PC-9 (cell line): Measurements from ENCODE around the gene TMEM185B. TPM values are rescaled to one million over a fixed set of nuclear protein-coding genes. Genes with fewer than 3 reads are reported as not detected.
A peak's percentile ranks its signal among the peaks of the same experiment; 100 is the strongest.

Source experiments
- BruUV-seq: library from RNA; stranded (reverse); fragments of 400-500 nt; replicated peaks from 2 replicates; lab custom pipeline; 2021; lab: Mats Ljungman, UMichigan
- CTCF ChIA-PET: fragments of 300-600 bp; sonication (Branson Sonifier 250); formaldehyde crosslinking; loops from one replicate; lab custom pipeline; 2022; ENCODE audit warnings: antibody characterized with exemption; lab: Charles Lee
- POLR2A ChIA-PET: fragments of 300-600 bp; sonication (Branson Sonifier 250); formaldehyde crosslinking; loops from one replicate; lab custom pipeline; 2022; ENCODE audit warnings: antibody characterized with exemption; ENCODE audit not compliant: unreplicated experiment; lab: Charles Lee
- DNase-seq, 2 experiments: peaks; one replicate each; pipeline versions ENCODE4 v3.0.0 to v3.0.0-alpha.2; 2015 to 2022; ENCODE audit warnings: mixed read lengths in 1 of 2
- H2AFZ ChIP-seq: fragments of 200-600 bp; sonication (generic); 2 replicates; pipeline ENCODE4 v1.8.1; 2017; ENCODE audit warnings: antibody characterized with exemption
- H3F3A ChIP-seq: fragments of 200-600 bp; sonication (generic); 2 replicates; pipeline ENCODE4 v1.8.1; 2017; ENCODE audit warnings: antibody characterized with exemption, mild to moderate bottlenecking, low read depth; ENCODE audit not compliant: insufficient read depth
- H3K27ac ChIP-seq: fragments of 200-600 bp; sonication (generic); 2 replicates; pipeline ENCODE4 v1.6.1; 2016; ENCODE audit warnings: mixed run types
- H3K27me3 ChIP-seq: fragments of 200-600 bp; sonication (generic); 2 replicates; pipeline ENCODE4 v1.6.1; 2016; ENCODE audit warnings: low read depth, mixed run types; ENCODE audit not compliant: insufficient read depth
- H3K36me3 ChIP-seq: fragments of 200-600 bp; sonication (generic); 2 replicates; pipeline ENCODE4 v1.6.1; 2016; ENCODE audit warnings: low read depth, mixed run types
- H3K4me1 ChIP-seq: fragments of 200-600 bp; sonication (generic); replicated peaks from 2 replicates; pipeline ENCODE4 v1.6.1; 2016; ENCODE audit warnings: mixed run types; ENCODE audit not compliant: insufficient read depth
- H3K4me2 ChIP-seq: fragments of 200-600 bp; sonication (generic); 2 replicates; pipeline ENCODE4 v1.6.1; 2017; ENCODE audit warnings: mixed run types
- H3K4me3 ChIP-seq: fragments of 200-600 bp; sonication (generic); 2 replicates; pipeline ENCODE4 v1.6.1; 2016; ENCODE audit warnings: mixed run types
- H3K79me2 ChIP-seq: fragments of 200-600 bp; sonication (generic); 2 replicates; pipeline ENCODE4 v1.6.1; 2017; ENCODE audit warnings: low read depth, mixed run types
- H3K9me2 ChIP-seq: fragments of 200-600 bp; sonication (generic); 2 replicates; pipeline ENCODE4 v1.8.1; 2017; ENCODE audit warnings: mild to moderate bottlenecking; ENCODE audit not compliant: insufficient read depth
- H3K9me3 ChIP-seq: fragments of 200-600 bp; sonication (generic); 2 replicates; pipeline ENCODE4 v1.8.1; 2016; ENCODE audit warnings: low read depth; ENCODE audit not compliant: insufficient read depth
- H4K20me1 ChIP-seq: fragments of 200-600 bp; sonication (generic); 2 replicates; pipeline ENCODE4 v1.8.1; 2017; ENCODE audit not compliant: insufficient read depth
- EZH2 ChIP-seq: fragments of 200-600 bp; sonication (generic); IDR thresholded peaks from 2 replicates; pipeline ENCODE4 v1.8.0; 2017; ENCODE audit warnings: antibody characterized with exemption, low read depth
- intact Hi-C: fragments of 100-400 bp; cut with micrococcal nuclease; formaldehyde crosslinking; loops from one replicate; pipeline ENCODE4 v1.10.0; 2022; ENCODE audit not compliant: unreplicated experiment
- total RNA-seq: library from RNA; stranded (reverse); gene quantifications from 2 replicates; pipeline ENCODE4 v1.2.3, GENCODE V29; 2021
- TF ChIP-seq, protein P1 (sequence below): fragments of 200-600 bp; sonication (generic); conservative IDR thresholded peaks from 2 replicates; pipeline ENCODE4 v1.6.1; 2017; ENCODE audit warnings: mixed run types, antibody characterized with exemption, mild to moderate bottlenecking, moderate library complexity

TMEM185B gene
- total RNA-seq, 1 experiment from 2014 or later = 30.3 TPM

- no TSS peak for BruUV-seq
- H3K4me3 ChIP-seq = peak overlapping the region; percentile 53
- H3K79me2 ChIP-seq = peaks cover 10% of the 10 kb centered on the region; the same call in 1 of the 2 replicates
- POLR2A ChIA-PET = interaction anchor here (1.0 kb wide), 1 partner anchor 14 kb away, joined by 23 read pairs; the partner anchor contains the start of gene RALB
- TF ChIP-seq, protein P1, sequence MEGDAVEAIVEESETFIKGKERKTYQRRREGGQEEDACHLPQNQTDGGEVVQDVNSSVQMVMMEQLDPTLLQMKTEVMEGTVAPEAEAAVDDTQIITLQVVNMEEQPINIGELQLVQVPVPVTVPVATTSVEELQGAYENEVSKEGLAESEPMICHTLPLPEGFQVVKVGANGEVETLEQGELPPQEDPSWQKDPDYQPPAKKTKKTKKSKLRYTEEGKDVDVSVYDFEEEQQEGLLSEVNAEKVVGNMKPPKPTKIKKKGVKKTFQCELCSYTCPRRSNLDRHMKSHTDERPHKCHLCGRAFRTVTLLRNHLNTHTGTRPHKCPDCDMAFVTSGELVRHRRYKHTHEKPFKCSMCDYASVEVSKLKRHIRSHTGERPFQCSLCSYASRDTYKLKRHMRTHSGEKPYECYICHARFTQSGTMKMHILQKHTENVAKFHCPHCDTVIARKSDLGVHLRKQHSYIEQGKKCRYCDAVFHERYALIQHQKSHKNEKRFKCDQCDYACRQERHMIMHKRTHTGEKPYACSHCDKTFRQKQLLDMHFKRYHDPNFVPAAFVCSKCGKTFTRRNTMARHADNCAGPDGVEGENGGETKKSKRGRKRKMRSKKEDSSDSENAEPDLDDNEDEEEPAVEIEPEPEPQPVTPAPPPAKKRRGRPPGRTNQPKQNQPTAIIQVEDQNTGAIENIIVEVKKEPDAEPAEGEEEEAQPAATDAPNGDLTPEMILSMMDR = no peak
- no peak for TF ChIP-seq EZH2
- H3K36me3 ChIP-seq = no peaks in the 10 kb centered on the region
- intact Hi-C loops = loop anchor here (2.0 to 10.0 kb wide), 6 partner anchors 14 to 484 kb away; partner anchors contain the start of genes PTPN4, RALB and TMEM185B
- H2AFZ ChIP-seq = peak overlapping the region; percentile 58; the same call in 1 of the 2 replicates
- H4K20me1 ChIP-seq = no peaks in the 10 kb centered on the region
- H3K4me2 ChIP-seq = peak overlapping the region; percentile 96
- H3K9me3 ChIP-seq = no peaks in the 10 kb centered on the region
- peak; percentile 93 for DNase-seq
- no peaks in the 10 kb centered on the region for H3K27me3 ChIP-seq
- peaks cover 79% of the 10 kb centered on the region for H3K4me1 ChIP-seq
- H3F3A ChIP-seq = peaks cover 49% of the 10 kb centered on the region
- peak overlapping the region; percentile 95 for H3K27ac ChIP-seq
- CTCF ChIA-PET = interaction anchor here (0.7 to 1.1 kb wide), 4 partner anchors 16 to 74 kb away, joined by 3 to 5 read pairs (median 4); partner anchors contain the start of gene TMEM185B
- no peaks in the 10 kb centered on the region for H3K9me2 ChIP-seq
These were observed 15.7 kb upstream of the TMEM185B start for GRCh38 chr2:120238728-120239487.

DNA sequence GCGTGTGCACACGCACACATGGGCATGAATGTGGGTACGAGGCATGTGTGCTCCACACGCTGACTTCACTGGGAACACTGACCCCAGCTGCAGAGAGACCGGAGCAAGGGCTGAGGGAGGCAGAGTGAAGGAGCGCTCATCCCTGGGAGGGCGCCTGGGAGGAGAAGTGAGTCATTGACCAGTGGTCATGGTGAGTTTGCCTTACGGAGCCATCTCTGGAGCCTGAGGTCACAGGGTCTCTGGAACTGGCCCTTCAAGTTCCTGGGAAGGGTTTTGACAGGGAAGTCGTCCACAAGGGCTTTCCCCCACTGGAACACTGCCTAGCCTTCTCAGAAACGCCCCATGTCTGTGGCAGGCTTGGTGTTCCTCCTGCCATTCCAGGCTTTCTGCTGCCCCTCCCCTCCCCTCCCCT, 14.3 kb upstream of the TMEM185B start:
- no peak overlapping the region; the same call in 1 of the 2 replicates for H3K4me3 ChIP-seq

DNA sequence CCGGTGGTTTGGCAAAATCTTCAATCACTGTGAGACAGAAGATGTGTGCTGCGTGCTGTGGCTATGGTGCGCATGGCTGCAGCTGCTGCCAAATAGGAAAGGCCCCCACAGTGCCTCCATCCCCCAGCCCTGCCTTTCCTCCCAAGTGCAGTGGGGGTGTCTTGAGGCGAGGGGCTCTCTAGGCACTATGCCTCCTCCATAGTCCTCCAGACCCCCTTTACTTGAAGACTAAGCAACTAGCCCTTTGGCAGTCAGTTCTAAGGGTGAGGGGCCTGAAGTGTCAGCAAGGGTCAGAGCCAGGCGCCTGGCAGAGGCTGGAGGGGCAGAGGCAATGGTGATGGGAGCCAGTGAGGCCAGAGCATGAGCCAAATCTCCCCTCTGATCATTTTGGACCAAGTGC, 13.6 kb upstream of the TMEM185B start:
- Histone ChIP-seq H2AFZ (no peak overlapping the region), H4K20me1 (no peaks in the 10 kb centered on the region), H3K4me1 (peaks cover 59% of the 10 kb centered on the region), H3K9me3 (no peaks in the 10 kb centered on the region), H3K27me3 (no peaks in the 10 kb centered on the region), H3K9me2 (no peaks in the 10 kb centered on the region), H3F3A (peaks cover 38% of the 10 kb centered on the region), H3K36me3 (no peaks in the 10 kb centered on the region), H3K4me2 (peak overlapping the region; percentile 96), H3K79me2 (peaks cover 10% of the 10 kb centered on the region; the same call in 1 of the 2 replicates), H3K4me3 (no peak overlapping the region), H3K27ac (peak overlapping the region; percentile 95)
- TF ChIP-seq EZH2 = no peak
- TF ChIP-seq, protein P1 = no peak
- intact Hi-C loops = loop anchor here (1.0 to 10.0 kb wide), 4 partner anchors 55 to 482 kb away; partner anchors contain the start of gene PTPN4
- CTCF ChIA-PET = interaction anchor here (0.7 kb wide), 1 partner anchor 16 kb away, joined by 3 read pairs; the partner anchor contains the start of gene RALB
- peak in 1 of 2 experiments; percentile 32 for DNase-seq
- BruUV-seq = no TSS peak
- POLR2A ChIA-PET = no interaction called here

More for the DNA sequence above, 14.3 kb upstream of the TMEM185B start:
- CTCF ChIA-PET = no interaction called here
- no peak overlapping the region for H2AFZ ChIP-seq
- peak overlapping the region; percentile 95 for H3K27ac ChIP-seq
- H4K20me1 ChIP-seq = no peaks in the 10 kb centered on the region
- H3K4me1 ChIP-seq = peaks cover 65% of the 10 kb centered on the region
- peak; percentile 90 to 99 for DNase-seq
- H3K36me3 ChIP-seq = no peaks in the 10 kb centered on the region
- no TSS peak for BruUV-seq
- H3K27me3 ChIP-seq = no peaks in the 10 kb centered on the region
- peak overlapping the region; percentile 96 for H3K4me2 ChIP-seq
- H3F3A ChIP-seq = peaks cover 43% of the 10 kb centered on the region
- intact Hi-C loops = loop anchor here (1.0 to 10.0 kb wide), 4 partner anchors 54 to 483 kb away; partner anchors contain the start of gene PTPN4
- peaks cover 10% of the 10 kb centered on the region; the same call in 1 of the 2 replicates for H3K79me2 ChIP-seq
- no peaks in the 10 kb centered on the region for H3K9me2 ChIP-seq
- TF ChIP-seq, protein P1 = no peak
- no peak for TF ChIP-seq EZH2
- no peaks in the 10 kb centered on the region for H3K9me3 ChIP-seq
- POLR2A ChIA-PET = no interaction called here
